HepG2 (cell line): ENCODE measurements around the gene CFAP100. TPM values are rescaled to one million over a fixed set of nuclear protein-coding genes. Genes with fewer than 3 reads are reported as not detected.

Experiments
- FOSL2 ChIP-seq: sonication (generic); formaldehyde crosslinking; IDR thresholded peaks from 2 replicates; pipeline ENCODE4 v1.4.0; 2020; ENCODE audit warnings: missing genetic modification reagents
- FOXK2 ChIP-seq: fragments of 450-650 bp; IDR thresholded peaks from 2 replicates; pipeline ENCODE4 v1.6.1; 2016
- HNRNPLL ChIP-seq: fragments of 200-400 bp; formaldehyde crosslinking; IDR thresholded peaks from 2 replicates; pipeline ENCODE4 v1.6.1; 2017; ENCODE audit warnings: mild to moderate bottlenecking, low read depth, low read length; ENCODE audit not compliant: poor library complexity, severe bottlenecking
- KLF11 ChIP-seq: IDR thresholded peaks from 2 replicates; pipeline ENCODE4 v1.6.1; 2016; ENCODE audit warnings: missing compliant biosample characterization
- NFE2L2 ChIP-seq: fragments of 150-350 bp; IDR thresholded peaks from 2 replicates; pipeline ENCODE4 v1.6.1; 2014; ENCODE audit warnings: low read length
- NR2C2 ChIP-seq: sonication (generic); formaldehyde crosslinking; IDR thresholded peaks from 2 replicates; pipeline ENCODE4 v1.4.0; 2020; ENCODE audit warnings: missing genetic modification reagents, mild to moderate bottlenecking, moderate library complexity, borderline replicate concordance
- PRPF4 ChIP-seq: fragments of 200-400 bp; formaldehyde crosslinking; IDR thresholded peaks from 2 replicates; pipeline ENCODE4 v1.6.1; 2016; ENCODE audit warnings: low read length, low read depth; ENCODE audit not compliant: poor library complexity, severe bottlenecking
- RBAK ChIP-seq: sonication (generic); formaldehyde crosslinking; IDR thresholded peaks from 2 replicates; pipeline ENCODE4 v1.5.1; 2020; ENCODE audit warnings: mild to moderate bottlenecking, missing genetic modification reagents
- RXRB ChIP-seq: IDR thresholded peaks from 2 replicates; pipeline ENCODE4 v1.6.1; 2016; ENCODE audit warnings: borderline replicate concordance, missing genetic modification reagents, missing compliant biosample characterization
- SALL2 ChIP-seq: sonication (generic); formaldehyde crosslinking; IDR thresholded peaks from 2 replicates; pipeline ENCODE4 v1.8.1; 2023; ENCODE audit warnings: mild to moderate bottlenecking, missing genetic modification reagents, inconsistent platforms
- SRSF4 ChIP-seq: fragments of 200-400 bp; formaldehyde crosslinking; IDR thresholded peaks from one replicate; pipeline ENCODE4 v1.6.1; 2018; ENCODE audit warnings: mild to moderate bottlenecking, low read depth, low read length, moderate library complexity; ENCODE audit not compliant: poor library complexity, severe bottlenecking
- TBP ChIP-seq: sonication (generic); formaldehyde crosslinking; IDR thresholded peaks from 2 replicates; pipeline ENCODE4 v1.5.0; 2020; ENCODE audit warnings: missing genetic modification reagents
- ZBTB39 ChIP-seq: sonication (generic); formaldehyde crosslinking; IDR thresholded peaks from 2 replicates; pipeline ENCODE4 v1.5.0; 2020; ENCODE audit warnings: missing genetic modification reagents
- ZBTB42 ChIP-seq: sonication (generic); formaldehyde crosslinking; IDR thresholded peaks from 2 replicates; pipeline ENCODE4 v1.5.0; 2020; ENCODE audit warnings: mild to moderate bottlenecking, missing genetic modification reagents
- ZFAT ChIP-seq: sonication (generic); formaldehyde crosslinking; conservative IDR thresholded peaks from 2 replicates; pipeline ENCODE4 v1.8.1; 2023; ENCODE audit warnings: missing genetic modification reagents, inconsistent platforms
- ZFX ChIP-seq: sonication (generic); formaldehyde crosslinking; IDR thresholded peaks from 2 replicates; pipeline ENCODE4 v1.4.0; 2020; ENCODE audit warnings: mild to moderate bottlenecking, low read depth, missing genetic modification reagents, moderate library complexity
- ZNF124 ChIP-seq: sonication (generic); formaldehyde crosslinking; IDR thresholded peaks from 2 replicates; pipeline ENCODE4 v1.4.0; 2020; ENCODE audit warnings: missing genetic modification reagents
- ZNF264 ChIP-seq: sonication (generic); formaldehyde crosslinking; IDR thresholded peaks from 2 replicates; pipeline ENCODE4 v1.4.0; 2020; ENCODE audit warnings: missing genetic modification reagents
- ZNF574 ChIP-seq: sonication (generic); formaldehyde crosslinking; IDR thresholded peaks from 2 replicates; pipeline ENCODE4 v1.4.0; 2020; ENCODE audit warnings: missing genetic modification reagents
- ZNF616 ChIP-seq: sonication (generic); formaldehyde crosslinking; IDR thresholded peaks from 2 replicates; pipeline ENCODE4 v1.5.0; 2020; ENCODE audit warnings: low read depth, mild to moderate bottlenecking, missing genetic modification reagents
- ZNF781 ChIP-seq: sonication (generic); formaldehyde crosslinking; IDR thresholded peaks from 2 replicates; pipeline ENCODE4 v1.5.1; 2020; ENCODE audit warnings: borderline replicate concordance, mild to moderate bottlenecking, missing genetic modification reagents; ENCODE audit errors: not compliant biosample characterization
- ZUFSP ChIP-seq: sonication (generic); formaldehyde crosslinking; IDR thresholded peaks from 2 replicates; pipeline ENCODE4 v1.9.0; 2021; ENCODE audit warnings: missing genetic modification reagents, mild to moderate bottlenecking, borderline replicate concordance
- polyA plus RNA-seq, 8 experiments: library from polyadenylated mRNA; depleted of rRNA in 3 of 8; stranded (reverse) in 7 of 8; unstranded in 1 of 8; fragments of >200 nt; fragmentation: Illumina TruSeq in 4 of 8; extraction: Trizol in 4 of 8; gene quantifications; 2 replicates each; pipeline versions ENCODE4 v1.2.1 to v1.2.3, GENCODE V29; 2011 to 2016; ENCODE audit warnings: low read depth in 4 of 8, missing spikeins in 1 of 8, mixed read lengths in 1 of 8; ENCODE audit not compliant: insufficient read depth in 1 of 8
- total RNA-seq, 5 experiments: library from RNA; depleted of rRNA; stranded (reverse); fragments of >200 nt; fragmentation: Illumina TruSeq; extraction: Trizol; gene quantifications; 2 replicates each; pipeline ENCODE4 v1.2.3, GENCODE V29; 2016; ENCODE audit warnings: low read depth in 1 of 5
- TF ChIP-seq, protein P1 (sequence below): sonication (generic); formaldehyde crosslinking; conservative IDR thresholded peaks from 2 replicates; pipeline ENCODE4 v1.5.0; 2020; ENCODE audit warnings: missing genetic modification reagents

CFAP100 gene
- total and polyA plus RNA-seq, 2 of the 13 experiments (the other 11 are each of a cell fraction or from before 2014, with no cell fraction given), result 0.32 TPM; not detected in 1

- TF ChIP-seq SALL2 (CRISPR knock-in tag) (no peak), ZNF781 (CRISPR knock-in tag) (no peak), ZNF574 (CRISPR knock-in tag) (peak; percentile 74), ZBTB39 (CRISPR knock-in tag) (no peak), ZBTB42 (no peak), ZUFSP (CRISPR knock-in tag) (no peak), NR2C2 (peak; percentile 35; the same call in 1 of the 2 replicates), PRPF4 (no peak), ZNF264 (CRISPR knock-in tag) (peak; percentile 77; the same call in 1 of the 2 replicates), ZFAT (CRISPR knock-in tag) (no peak), ZNF124 (CRISPR knock-in tag) (no peak), NFE2L2 (no peak), SRSF4 (no peak), ZNF616 (CRISPR knock-in tag) (no peak), HNRNPLL (no peak), TBP (CRISPR knock-in tag) (no peak), RXRB (CRISPR knock-in tag) (no peak), FOSL2 (peak; percentile 91), KLF11 (CRISPR knock-in tag) (no peak), FOXK2 (no peak), ZFX (CRISPR knock-in tag) (0 out of 2 replicates have a peak, but pooled peaks have one; percentile 21), RBAK (CRISPR knock-in tag) (no peak)
- TF ChIP-seq, protein P1, sequence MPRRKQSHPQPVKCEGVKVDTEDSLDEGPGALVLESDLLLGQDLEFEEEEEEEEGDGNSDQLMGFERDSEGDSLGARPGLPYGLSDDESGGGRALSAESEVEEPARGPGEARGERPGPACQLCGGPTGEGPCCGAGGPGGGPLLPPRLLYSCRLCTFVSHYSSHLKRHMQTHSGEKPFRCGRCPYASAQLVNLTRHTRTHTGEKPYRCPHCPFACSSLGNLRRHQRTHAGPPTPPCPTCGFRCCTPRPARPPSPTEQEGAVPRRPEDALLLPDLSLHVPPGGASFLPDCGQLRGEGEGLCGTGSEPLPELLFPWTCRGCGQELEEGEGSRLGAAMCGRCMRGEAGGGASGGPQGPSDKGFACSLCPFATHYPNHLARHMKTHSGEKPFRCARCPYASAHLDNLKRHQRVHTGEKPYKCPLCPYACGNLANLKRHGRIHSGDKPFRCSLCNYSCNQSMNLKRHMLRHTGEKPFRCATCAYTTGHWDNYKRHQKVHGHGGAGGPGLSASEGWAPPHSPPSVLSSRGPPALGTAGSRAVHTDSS (CRISPR knock-in tag), result no peak
Measured at GRCh38 chr3:126472277-126473006, 77.7 kb downstream of the CFAP100 start (continued).
